NCI-H1694 treated with DMSO at 0.1 percent for 48 hours (cell line): Measurements from ENCODE around the gene EMILIN1.
"Not testable (repeated sequence)": the region's sequence is repeated elsewhere in the genome, so short reads cannot be mapped to it uniquely, and the experiment has no call there.

Experiments
- DNase-seq: peaks from one replicate; lab custom pipeline; 2025; lab: John Stamatoyannopoulos, UW

The EMILIN1 gene

DNA sequence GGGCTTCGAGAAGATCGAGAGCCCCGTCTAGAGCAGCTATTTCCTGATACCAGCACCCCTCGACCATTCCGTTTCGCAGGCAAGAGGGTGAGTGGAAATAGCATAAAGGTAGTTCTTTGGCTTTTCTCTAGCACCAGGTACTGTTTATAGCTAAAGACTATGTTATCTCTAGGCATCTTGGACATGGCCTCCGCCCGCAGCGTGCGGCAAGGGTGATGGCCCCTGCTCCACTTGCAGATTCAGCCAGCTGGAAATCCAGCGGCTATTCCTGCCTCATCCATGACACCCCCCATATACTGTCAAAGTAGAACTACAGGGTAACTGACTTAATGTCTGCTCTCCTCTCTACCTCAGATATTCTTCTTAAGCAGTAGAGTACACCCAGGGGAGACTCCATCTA lies 23.7 kb upstream of the EMILIN1 start:
- DNase-seq: no peak

DNA sequence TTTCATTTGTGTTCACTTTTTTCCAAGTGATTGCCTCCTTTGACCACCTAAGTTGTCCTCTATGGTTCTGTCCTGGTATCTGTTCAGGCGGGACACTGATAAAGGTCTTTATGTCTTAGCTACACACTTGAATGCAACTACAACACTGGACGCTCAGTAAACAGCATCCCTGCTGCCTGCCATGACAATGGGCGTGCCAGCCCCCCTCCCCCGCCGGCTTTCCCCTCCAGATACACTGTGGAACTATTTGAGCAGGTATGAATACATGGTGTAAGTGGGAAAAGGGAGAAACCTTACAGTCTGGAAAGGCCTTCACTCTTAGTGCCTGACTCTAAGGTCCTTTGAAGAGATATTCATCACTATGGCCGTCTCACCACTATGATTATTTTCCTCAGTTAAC lies 21.2 kb upstream of the EMILIN1 start:
- no peak for DNase-seq

GRCh38 chr2:27058210-27058609 lies 20.2 kb upstream of the EMILIN1 start:
- no peak for DNase-seq

GRCh38 chr2:27059141-27059820 lies 19.1 kb upstream of the EMILIN1 start:
- no peak for DNase-seq

DNA sequence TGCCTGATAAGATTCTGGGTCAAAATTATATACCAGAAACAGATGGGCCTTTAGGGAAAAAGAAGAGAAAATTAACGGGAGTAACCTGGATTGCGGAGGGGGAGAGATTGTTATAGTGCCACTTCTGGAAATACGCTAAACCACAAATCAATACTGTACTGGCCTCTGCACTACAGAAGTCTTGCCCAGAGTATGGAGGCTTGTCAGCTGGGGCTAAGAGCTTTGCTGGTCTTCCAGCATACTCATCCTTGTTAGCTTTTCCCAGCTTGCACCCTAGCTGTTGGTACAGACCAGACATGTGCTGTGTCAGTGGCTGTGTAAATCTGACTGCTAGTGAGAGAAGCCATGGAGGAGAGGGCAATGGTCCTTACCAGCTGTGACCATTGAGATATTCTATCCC lies 18.1 kb upstream of the EMILIN1 start:
- no peak for DNase-seq

GRCh38 chr2:27065128-27065527 lies 13.3 kb upstream of the EMILIN1 start:
- DNase-seq: no peak

GRCh38 chr2:27067385-27067784 lies 11.0 kb upstream of the EMILIN1 start:
- DNase-seq: no peak

GRCh38 chr2:27069436-27069835 lies 9.0 kb upstream of the EMILIN1 start:
- DNase-seq: no peak

DNA sequence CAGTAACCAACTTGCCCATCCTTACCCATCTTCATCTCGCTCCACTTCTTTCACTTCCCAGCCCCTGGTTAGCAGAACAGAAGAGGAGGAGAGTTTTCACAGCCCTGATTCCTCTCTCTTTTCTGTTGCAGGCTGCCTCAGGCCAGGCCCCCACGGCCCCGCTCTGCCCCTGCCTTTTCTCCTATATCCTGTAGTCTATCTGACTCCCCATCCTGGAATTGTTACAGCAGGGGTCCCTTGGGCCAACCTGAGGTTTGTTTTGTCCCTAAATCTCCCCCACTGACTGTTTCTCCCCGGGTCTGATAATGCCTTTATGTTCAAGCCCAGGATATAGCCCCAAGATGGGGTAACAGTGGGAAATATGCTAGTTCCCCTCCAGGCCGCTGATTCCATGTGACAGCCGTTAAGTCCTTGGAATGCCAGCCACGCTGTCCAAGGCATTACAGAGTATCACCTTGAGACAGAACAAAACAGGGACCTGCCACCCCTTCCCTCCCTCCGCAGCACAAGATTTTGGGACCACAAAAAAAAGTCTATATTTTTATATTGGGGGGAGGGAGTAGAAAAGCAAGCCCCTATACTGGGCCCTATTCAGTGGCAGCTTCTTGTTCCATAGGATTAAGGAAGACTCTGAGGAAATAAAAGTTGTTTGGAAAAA lies 8.3 kb upstream of the EMILIN1 start:
- DNase-seq: no peak

GRCh38 chr2:27070653-27071276 lies 7.7 kb upstream of the EMILIN1 start:
- DNase-seq: no peak

GRCh38 chr2:27071277-27071989 lies 7.0 kb upstream of the EMILIN1 start, which contains the start of gene OST4:
Gene OST4, minus strand, starts transcription at chr2:27071654.
- peak; percentile 79 for DNase-seq

DNA sequence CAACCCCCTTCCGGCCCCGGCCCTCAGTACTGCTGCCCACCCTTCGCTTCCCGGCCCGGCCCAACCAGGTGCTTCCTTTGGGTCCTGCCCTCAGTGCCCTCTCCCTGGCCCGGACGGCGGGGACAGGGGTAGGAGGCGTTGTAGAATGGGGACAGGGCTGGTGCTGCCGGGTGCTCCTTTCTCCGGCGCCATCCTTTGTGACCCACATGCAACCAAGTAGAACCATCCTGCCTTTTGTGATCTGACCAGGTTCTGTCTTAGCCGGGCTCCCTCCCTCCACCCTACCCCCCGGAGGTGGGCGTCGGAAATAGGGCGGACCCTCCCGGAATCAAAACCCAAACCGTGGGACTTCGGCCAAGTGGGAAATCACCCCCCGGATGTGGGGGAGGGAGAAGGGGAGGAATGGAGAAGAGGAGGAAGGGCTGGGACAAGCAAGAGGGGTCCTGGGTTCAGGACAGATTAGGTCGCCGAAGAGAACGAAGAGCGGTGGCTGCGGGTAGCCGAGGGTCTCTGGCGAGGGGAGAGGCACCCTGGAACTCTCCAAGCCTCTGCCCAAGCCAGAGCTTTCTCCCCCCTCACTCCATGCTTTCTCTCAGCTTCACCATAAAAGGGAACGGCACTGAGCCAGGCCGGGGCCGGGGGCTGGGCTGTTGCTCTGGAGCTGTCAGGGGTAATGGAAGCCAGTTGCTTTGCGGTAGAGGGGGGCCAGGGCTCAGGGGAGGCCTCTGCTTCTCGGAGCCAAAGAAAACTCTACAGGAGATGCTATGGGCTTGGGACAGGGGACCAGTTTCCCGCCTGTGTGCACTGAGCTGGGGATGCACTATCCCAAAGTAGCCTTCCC lies 6.2 kb upstream of the EMILIN1 start:
- no peak for DNase-seq

DNA sequence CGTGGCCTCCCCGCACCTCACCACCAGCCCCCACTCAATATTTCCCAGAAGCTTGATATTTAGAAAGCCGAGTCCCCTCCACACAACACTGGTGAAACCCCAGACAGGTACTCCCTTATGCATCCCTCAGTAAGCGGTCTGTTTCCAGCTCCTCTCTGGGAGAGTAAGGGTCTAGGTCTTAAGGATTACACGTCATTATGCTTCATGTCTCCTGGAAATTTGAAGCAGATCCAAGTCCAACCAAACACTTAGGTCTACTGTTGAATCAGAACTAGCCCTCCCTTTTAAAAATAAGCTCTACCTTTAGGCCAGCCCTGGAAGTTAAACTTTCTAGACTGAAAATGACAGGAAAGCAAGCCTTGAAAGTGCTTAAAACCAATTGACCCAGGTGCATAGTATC lies 5.5 kb upstream of the EMILIN1 start:
- DNase-seq: no peak

- no peak for DNase-seq
Measured at GRCh38 chr2:27073782-27074181, 4.6 kb upstream of the EMILIN1 start.

- DNase-seq: peak; percentile 59
Measured at GRCh38 chr2:27074738-27075565, 3.5 kb upstream of the EMILIN1 start.

- not testable (repeated sequence) for DNase-seq
Measured at GRCh38 chr2:27075566-27075871, 2.9 kb upstream of the EMILIN1 start.

- no peak for DNase-seq
Measured at GRCh38 chr2:27076323-27076722, 2.1 kb upstream of the EMILIN1 start.

- DNase-seq: no peak
Measured at GRCh38 chr2:27077231-27077630, 1.2 kb upstream of the EMILIN1 start.

- no peak for DNase-seq
Measured at GRCh38 chr2:27079233-27080139, 1.1 kb downstream of the EMILIN1 start.

DNA sequence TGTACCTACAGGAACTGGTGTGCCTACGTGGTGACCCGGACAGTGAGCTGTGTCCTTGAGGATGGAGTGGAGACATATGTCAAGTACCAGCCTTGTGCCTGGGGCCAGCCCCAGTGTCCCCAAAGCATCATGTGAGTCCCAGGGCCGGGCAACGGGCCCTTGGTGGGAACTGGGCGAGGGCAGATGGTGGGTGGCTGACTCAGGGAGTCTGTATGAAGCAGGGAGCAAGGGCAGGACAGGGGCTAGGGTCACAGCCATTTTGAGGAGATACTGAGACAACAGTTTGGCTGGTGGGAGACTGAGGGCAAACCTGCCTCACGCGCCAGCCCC lies 1.7 kb downstream of the EMILIN1 start:
- no peak for DNase-seq
